AG04450 (cell line): Measurements from ENCODE around the gene HPD. TPM values are rescaled to one million over a fixed set of nuclear protein-coding genes. Genes with fewer than 3 reads are reported as not detected.

ENCODE experiments used
- CTCF ChIA-PET: fragments of 300-600, 350-600 bp; formaldehyde crosslinking; extraction: SDS; loops from one replicate; lab custom pipeline; 2022; ENCODE audit warnings: antibody characterized with exemption, inconsistent platforms; lab: Charles Lee
- POLR2A ChIA-PET: fragments of 350-600 bp; formaldehyde crosslinking; extraction: SDS; loops from one replicate; lab custom pipeline; 2021; ENCODE audit warnings: antibody characterized with exemption, inconsistent platforms; lab: Yijun Ruan, JAX
- DNase-seq: peaks from one replicate; pipeline ENCODE4 v3.0.0-alpha.2; 2011; ENCODE audit warnings: low read depth, low spot score
- H3K27ac ChIP-seq: one replicate; pipeline ENCODE4 v1.5.1; 2012; ENCODE audit warnings: low read depth, low read length, control low read depth
- H3K27me3 ChIP-seq: one replicate; pipeline ENCODE4 v1.6.0; 2012; ENCODE audit warnings: low read length; ENCODE audit not compliant: control insufficient read depth, insufficient read depth
- H3K4me3 ChIP-seq: 2 replicates; pipeline ENCODE4 v1.5.1; 2011; ENCODE audit warnings: mild to moderate bottlenecking, low read depth, low read length, control low read depth
- H3K9me3 ChIP-seq: 2 replicates; pipeline ENCODE4 v1.5.1; 2012; ENCODE audit warnings: low read length; ENCODE audit not compliant: control insufficient read depth, insufficient read depth
- polyA plus RNA-seq: library from polyadenylated mRNA; depleted of rRNA; stranded (reverse); fragments of >200 nt; gene quantifications from 2 replicates; pipeline ENCODE4 v1.2.3, GENCODE V29; 2011
- TF ChIP-seq, protein P1 (sequence below): IDR thresholded peaks from 2 replicates; pipeline ENCODE4 v1.5.1; 2011; ENCODE audit warnings: low read depth, low read length, control low read depth, inconsistent platforms

The HPD gene
- polyA plus RNA-seq, 1 experiment, result 0.05 TPM

DNA sequence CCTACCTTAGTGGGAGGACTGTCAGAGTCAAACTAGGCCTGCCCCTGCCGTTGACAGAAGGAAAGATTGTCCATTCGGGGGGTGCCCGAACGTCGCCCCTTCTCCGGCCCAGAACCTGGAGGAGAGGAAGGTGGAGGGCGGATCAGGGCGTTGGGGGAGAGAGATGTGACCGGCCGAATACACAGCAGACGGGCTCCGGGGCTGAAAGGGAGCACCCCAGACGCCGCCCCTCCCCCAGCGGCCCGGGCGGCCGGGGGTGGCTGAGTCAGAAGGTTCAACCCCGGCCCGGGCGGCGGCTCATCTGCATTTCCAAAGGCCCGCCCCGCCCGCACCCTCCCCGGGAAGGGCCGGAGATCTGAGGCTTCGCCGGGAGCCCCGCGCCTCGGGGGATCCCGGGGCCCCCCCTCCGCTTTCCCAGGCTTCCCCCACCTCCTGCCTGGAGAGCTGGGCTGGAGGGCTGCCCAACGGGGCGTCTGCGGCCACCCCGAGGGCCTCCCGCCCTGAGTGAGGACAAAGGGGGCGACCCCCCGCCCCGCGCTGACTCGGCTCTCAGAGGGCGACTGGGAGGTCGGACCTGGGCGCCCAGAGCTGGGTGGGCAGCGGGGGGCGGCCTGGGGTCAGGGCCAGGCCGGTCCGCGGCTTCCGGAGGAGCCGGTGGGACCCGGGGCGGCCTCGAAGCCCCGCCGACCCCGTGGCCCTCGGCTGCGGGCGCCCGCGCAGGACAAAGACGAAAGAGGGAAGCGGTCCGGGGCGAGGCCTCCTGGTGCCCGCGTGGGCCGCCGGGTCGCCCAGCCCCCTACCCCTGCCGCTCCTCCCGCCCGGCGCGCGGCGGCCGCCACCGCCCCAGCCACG is 58.6 kb downstream of the HPD start:
- DNase-seq, result peak; percentile 63
- Histone ChIP-seq H3K27ac (peak overlapping the region; percentile 92), H3K4me3 (peak overlapping the region; percentile 73), H3K27me3 (no peaks in the 10 kb centered on the region), H3K9me3 (no peaks in the 10 kb centered on the region; the same call in 1 of the 2 replicates)
- TF ChIP-seq, protein P1, sequence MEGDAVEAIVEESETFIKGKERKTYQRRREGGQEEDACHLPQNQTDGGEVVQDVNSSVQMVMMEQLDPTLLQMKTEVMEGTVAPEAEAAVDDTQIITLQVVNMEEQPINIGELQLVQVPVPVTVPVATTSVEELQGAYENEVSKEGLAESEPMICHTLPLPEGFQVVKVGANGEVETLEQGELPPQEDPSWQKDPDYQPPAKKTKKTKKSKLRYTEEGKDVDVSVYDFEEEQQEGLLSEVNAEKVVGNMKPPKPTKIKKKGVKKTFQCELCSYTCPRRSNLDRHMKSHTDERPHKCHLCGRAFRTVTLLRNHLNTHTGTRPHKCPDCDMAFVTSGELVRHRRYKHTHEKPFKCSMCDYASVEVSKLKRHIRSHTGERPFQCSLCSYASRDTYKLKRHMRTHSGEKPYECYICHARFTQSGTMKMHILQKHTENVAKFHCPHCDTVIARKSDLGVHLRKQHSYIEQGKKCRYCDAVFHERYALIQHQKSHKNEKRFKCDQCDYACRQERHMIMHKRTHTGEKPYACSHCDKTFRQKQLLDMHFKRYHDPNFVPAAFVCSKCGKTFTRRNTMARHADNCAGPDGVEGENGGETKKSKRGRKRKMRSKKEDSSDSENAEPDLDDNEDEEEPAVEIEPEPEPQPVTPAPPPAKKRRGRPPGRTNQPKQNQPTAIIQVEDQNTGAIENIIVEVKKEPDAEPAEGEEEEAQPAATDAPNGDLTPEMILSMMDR, result no peak
- CTCF ChIA-PET, result interaction anchor here (3.0 to 7.0 kb wide), 2 partner anchors 12 kb away, joined by 15 to 143 read pairs; no protein-coding TSS in a partner anchor
- POLR2A ChIA-PET, result interaction anchor here (0.6 to 6.1 kb wide), 6 partner anchors 11 to 91 kb away, joined by 3 to 58 read pairs (median 4); partner anchors contain the start of gene PSMD9

DNA sequence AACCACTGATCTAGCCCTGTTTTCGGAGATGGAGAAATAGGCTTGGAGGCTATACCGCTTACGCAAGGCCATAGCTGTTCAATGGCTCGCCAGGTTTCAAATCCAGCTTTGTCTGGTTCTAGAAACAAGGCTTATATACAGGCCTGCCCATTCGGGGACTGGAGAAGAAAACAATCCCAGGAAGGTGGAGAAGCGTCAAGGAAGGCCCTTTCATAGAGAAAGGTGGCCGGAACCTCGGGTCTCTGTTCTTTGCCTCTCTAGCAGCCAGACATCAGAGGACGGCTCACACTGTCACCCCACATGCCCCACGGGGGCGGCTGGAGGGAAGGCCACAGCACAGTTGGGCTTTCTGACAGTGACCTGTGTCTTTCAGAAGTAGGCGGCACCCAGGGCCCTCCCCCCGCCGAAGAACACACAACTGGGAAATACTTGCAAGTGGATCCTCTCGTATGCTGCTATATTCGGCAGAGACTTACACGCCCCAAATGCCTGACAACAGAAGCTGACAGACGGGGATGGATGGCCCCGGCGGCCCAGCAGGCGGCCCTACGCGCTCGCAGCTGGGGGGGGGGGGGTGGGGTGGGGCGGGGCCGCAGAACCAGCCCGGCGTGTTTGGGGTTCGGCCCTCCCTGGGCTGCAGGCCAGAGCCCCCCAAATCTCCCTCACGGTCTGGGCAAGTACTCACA is 59.4 kb downstream of the HPD start:
- H3K9me3 ChIP-seq, result no peaks in the 10 kb centered on the region; the same call in 1 of the 2 replicates
- peak overlapping the region; percentile 92 for H3K27ac ChIP-seq
- peak overlapping the region; percentile 63 for H3K4me3 ChIP-seq
- no peak for DNase-seq
- ChIA-PET POLR2A (interaction anchor here (0.6 to 6.1 kb wide), 5 partner anchors 12 to 92 kb away, joined by 3 to 58 read pairs (median 3); partner anchors contain the start of gene PSMD9), CTCF (interaction anchor here (7.0 kb wide), 1 partner anchor 13 kb away, joined by 143 read pairs; no protein-coding TSS in a partner anchor)
- no peaks in the 10 kb centered on the region for H3K27me3 ChIP-seq
- TF ChIP-seq, protein P1, result no peak

DNA sequence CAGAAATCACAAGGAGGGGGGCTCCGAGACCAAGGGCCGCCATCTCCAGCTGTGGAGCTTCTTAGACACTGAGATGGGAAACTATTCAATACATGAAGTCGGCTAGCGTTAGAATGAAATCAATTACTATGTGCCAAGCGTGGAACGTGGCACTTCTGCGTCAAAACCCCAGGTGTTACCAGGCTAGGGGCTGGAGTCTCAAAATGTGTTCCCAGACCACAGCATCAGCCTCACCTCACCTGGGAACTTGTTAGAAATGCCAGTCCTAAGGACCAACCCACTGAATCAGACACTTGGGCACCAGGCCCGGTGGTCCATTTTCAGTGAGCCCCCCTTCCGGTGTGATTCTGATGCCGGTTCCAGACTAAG is 59.9 kb downstream of the HPD start:
- ChIA-PET CTCF (interaction anchor here (1.0 to 7.0 kb wide), 2 partner anchors 11 to 13 kb away, joined by 3 to 143 read pairs; no protein-coding TSS in a partner anchor), POLR2A (interaction anchor here (0.7 to 6.1 kb wide), 3 partner anchors 12 to 58 kb away, joined by 3 to 58 read pairs (median 6); no protein-coding TSS in a partner anchor)
- DNase-seq, result no peak
- TF ChIP-seq, protein P1, result no peak
- H3K9me3 ChIP-seq, result no peaks in the 10 kb centered on the region; the same call in 1 of the 2 replicates
- peak overlapping the region; percentile 63 for H3K4me3 ChIP-seq
- no peaks in the 10 kb centered on the region for H3K27me3 ChIP-seq
- H3K27ac ChIP-seq, result peak overlapping the region; percentile 57

DNA sequence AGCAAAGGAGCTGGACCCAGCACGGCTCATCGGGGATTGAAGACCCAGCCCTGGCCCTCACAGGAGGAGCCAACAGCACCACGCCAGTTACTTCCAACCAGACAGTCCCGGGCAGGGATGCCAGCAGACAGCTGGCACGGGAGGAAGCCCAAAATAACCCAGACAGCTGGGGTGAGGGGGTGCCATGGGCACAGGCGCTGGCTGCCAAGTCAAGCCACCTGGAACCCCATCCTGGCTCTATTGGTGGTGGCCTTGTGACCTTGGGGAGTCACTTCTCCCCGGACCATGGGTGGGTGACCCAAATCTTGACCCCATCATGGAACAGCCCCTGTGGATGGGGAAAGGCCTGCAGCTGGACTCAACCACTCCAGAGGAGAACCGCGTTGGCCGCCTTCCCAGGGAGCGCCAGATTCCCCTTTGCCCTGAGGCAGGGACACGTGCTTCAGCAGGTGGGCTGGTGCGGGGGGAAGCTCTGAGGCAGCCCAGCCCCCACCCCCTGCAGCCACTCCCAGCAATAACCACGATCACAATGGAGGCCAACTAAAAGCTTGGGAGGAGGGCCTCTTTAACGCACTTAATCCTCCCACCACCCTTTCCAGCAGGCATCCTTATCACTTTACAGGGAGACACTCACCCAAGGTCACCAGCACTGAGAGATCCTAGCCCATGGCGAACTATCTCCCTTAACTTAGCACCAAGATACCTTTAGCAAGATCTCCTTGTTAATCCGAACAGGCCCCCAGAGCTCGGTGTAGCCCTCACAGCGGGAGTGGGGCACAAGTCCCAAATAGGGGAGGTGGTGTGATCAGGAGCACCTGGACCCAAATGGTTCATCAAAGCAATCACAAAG is 60.5 kb downstream of the HPD start:
- TF ChIP-seq, protein P1, result no peak
- H3K9me3 ChIP-seq, result no peaks in the 10 kb centered on the region; the same call in 1 of the 2 replicates
- no peaks in the 10 kb centered on the region for H3K27me3 ChIP-seq
- peak overlapping the region; percentile 63 for H3K4me3 ChIP-seq
- H3K27ac ChIP-seq, result peak overlapping the region; percentile 57
- ChIA-PET CTCF (interaction anchor here (1.0 to 7.0 kb wide), 4 partner anchors 9 to 120 kb away, joined by 3 to 143 read pairs (median 36); partner anchors contain the start of gene CFAP251), POLR2A (interaction anchor here (0.7 to 6.1 kb wide), 3 partner anchors 13 to 58 kb away, joined by 3 to 58 read pairs (median 6); no protein-coding TSS in a partner anchor)
- DNase-seq, result no peak
